PC-3 (cell line): ENCODE results near the gene BTBD18. TPM values are rescaled to one million over a fixed set of nuclear protein-coding genes. Genes with fewer than 3 reads are reported as not detected.

ENCODE experiments used
- ATAC-seq: fragments of 200-7000 bp; cut with Tn5 transposase; 2 replicates; pipeline ENCODE4 v1.9.1; 2020; ENCODE audit warnings: mild to moderate bottlenecking, moderate library complexity
- BruUV-seq: library from RNA; stranded (reverse); fragments of 400-500 nt; replicated peaks from 2 replicates; lab custom pipeline; 2021; lab: Mats Ljungman, UMichigan
- CTCF ChIA-PET: fragments of 300-600 bp; sonication (Branson Sonifier 250); formaldehyde crosslinking; loops from one replicate; lab custom pipeline; 2022; ENCODE audit warnings: antibody characterized with exemption; lab: Charles Lee
- POLR2A ChIA-PET: fragments of 300-600 bp; sonication (Branson Sonifier 250); formaldehyde crosslinking; loops from one replicate; lab custom pipeline; 2022; ENCODE audit warnings: antibody characterized with exemption; ENCODE audit not compliant: unreplicated experiment; lab: Charles Lee
- DNase-seq: peaks from one replicate; pipeline ENCODE4 v3.0.0-alpha.2; 2015
- H2AFZ ChIP-seq: fragments of 300-600 bp; sonication (generic); 2 replicates; pipeline ENCODE4 v1.6.0; 2016; ENCODE audit warnings: antibody characterized with exemption, low read length
- H3F3A ChIP-seq: fragments of 300-600 bp; sonication (generic); one replicate; pipeline ENCODE4 v1.6.0; 2017; ENCODE audit warnings: antibody characterized with exemption, low read length, control low read depth, mild to moderate bottlenecking; ENCODE audit not compliant: unreplicated experiment
- H3K27ac ChIP-seq: fragments of 300-600 bp; sonication (generic); 2 replicates; pipeline ENCODE4 v1.5.1; 2016; ENCODE audit warnings: mild to moderate bottlenecking, low read length
- H3K27me3 ChIP-seq: fragments of 300-600 bp; sonication (generic); 2 replicates; pipeline ENCODE4 v1.6.1; 2016; ENCODE audit warnings: low read length, mixed read lengths
- H3K36me3 ChIP-seq: fragments of 300-600 bp; sonication (generic); 2 replicates; pipeline ENCODE4 v1.6.1; 2016; ENCODE audit warnings: low read depth, mixed run types, low read length, mixed read lengths
- H3K4me1 ChIP-seq: fragments of 300-600 bp; sonication (generic); 2 replicates; pipeline ENCODE4 v1.5.1; 2016; ENCODE audit warnings: low read length; ENCODE audit not compliant: insufficient read depth
- H3K4me2 ChIP-seq: fragments of 300-600 bp; sonication (generic); 2 replicates; pipeline ENCODE4 v1.6.0; 2016; ENCODE audit warnings: low read length
- H3K4me3 ChIP-seq: fragments of 300-600 bp; sonication (generic); 2 replicates; pipeline ENCODE4 v1.5.1; 2016; ENCODE audit warnings: mild to moderate bottlenecking, low read length, mixed read lengths
- H3K79me2 ChIP-seq: fragments of 300-600 bp; sonication (generic); 2 replicates; pipeline ENCODE4 v1.6.1; 2017; ENCODE audit warnings: low read length, mixed read lengths
- H3K9ac ChIP-seq: fragments of 300-600 bp; sonication (generic); 2 replicates; pipeline ENCODE4 v1.6.0; 2016; ENCODE audit warnings: mild to moderate bottlenecking, low read length
- H3K9me2 ChIP-seq: fragments of 300-600 bp; sonication (generic); replicated peaks from 2 replicates; pipeline ENCODE4 v1.6.1; 2016; ENCODE audit warnings: mixed run types, low read length, mixed read lengths
- H3K9me3 ChIP-seq: fragments of 300-600 bp; sonication (generic); 2 replicates; pipeline ENCODE4 v1.6.1; 2016; ENCODE audit warnings: low read length, mixed read lengths
- H4K20me1 ChIP-seq: fragments of 300-600 bp; sonication (generic); 2 replicates; pipeline ENCODE4 v1.6.1; 2016; ENCODE audit warnings: low read length, mixed read lengths
- CTCF ChIP-seq: fragments of 300-600 bp; sonication (generic); conservative IDR thresholded peaks from 2 replicates; pipeline ENCODE4 v1.5.1; 2017; ENCODE audit warnings: antibody characterized with exemption, low read depth, mild to moderate bottlenecking, low read length
- EZH2 ChIP-seq: fragments of 300-600 bp; sonication (generic); IDR thresholded peaks from one replicate; pipeline ENCODE4 v1.6.1; 2017; ENCODE audit warnings: antibody characterized with exemption, mild to moderate bottlenecking, low read length; ENCODE audit not compliant: unreplicated experiment
- EZH2phosphoT487 ChIP-seq: fragments of 300-600 bp; sonication (generic); IDR thresholded peaks from 2 replicates; pipeline ENCODE4 v1.6.1; 2018; ENCODE audit warnings: mild to moderate bottlenecking, antibody characterized with exemption, low read length, borderline replicate concordance
- intact Hi-C: fragments of 100-400 bp; cut with micrococcal nuclease; formaldehyde crosslinking; loops from 2 replicates; pipeline ENCODE4 v1.9.0; 2023
- total RNA-seq: library from RNA; depleted of rRNA; stranded (reverse); fragments of >200 nt; gene quantifications from 2 replicates; pipeline ENCODE4 v1.2.3, GENCODE V29; 2014

The BTBD18 gene
- total RNA-seq, 1 experiment from 2014 or later = not detected

DNA sequence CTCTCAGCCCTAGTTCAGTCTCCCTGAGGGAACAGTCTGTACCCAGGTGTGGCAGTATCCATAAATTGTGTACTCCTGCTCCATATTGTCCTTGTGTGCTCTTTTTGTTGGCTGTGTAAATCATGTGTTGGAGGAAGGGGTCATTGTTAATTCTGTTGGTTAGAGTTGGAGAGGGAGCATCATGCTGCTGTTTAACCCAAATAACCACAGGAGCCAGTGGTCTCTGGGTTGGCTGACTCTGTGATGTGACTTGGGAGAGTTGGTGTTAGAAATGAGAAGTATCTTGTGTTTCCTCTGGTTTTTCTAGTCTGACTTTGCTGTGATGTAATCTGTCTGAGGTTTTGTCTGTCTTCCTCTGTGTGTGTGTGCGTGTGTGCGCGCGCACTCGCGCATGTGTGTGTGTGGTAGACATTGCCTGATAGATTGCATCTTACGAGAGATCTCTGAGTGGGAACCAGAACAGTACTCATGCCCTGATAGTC lies 40.5 kb upstream of the BTBD18 start:
- H3K27ac ChIP-seq = peak overlapping the region; percentile 95
- H3K9me2 ChIP-seq = no peaks in the 10 kb centered on the region
- CTCF ChIA-PET = no interaction called here
- DNase-seq = no peak
- peak; percentile 3 for ATAC-seq
- H3K4me2 ChIP-seq = peak overlapping the region; percentile 73
- peak overlapping the region; percentile 72 for H3K9ac ChIP-seq
- peaks cover 35% of the 10 kb centered on the region for H3K4me1 ChIP-seq
- H2AFZ ChIP-seq = no peak overlapping the region
- no TSS peak for BruUV-seq
- peaks cover 42% of the 10 kb centered on the region for H3K36me3 ChIP-seq
- no peak for TF ChIP-seq CTCF
- no peak for TF ChIP-seq EZH2
- no peak for TF ChIP-seq EZH2phosphoT487
- H3K27me3 ChIP-seq = no peaks in the 10 kb centered on the region
- peaks cover 12% of the 10 kb centered on the region for H3F3A ChIP-seq
- POLR2A ChIA-PET = interaction anchor here (0.6 to 1.0 kb wide), 2 partner anchors 13 to 31 kb away, joined by 4 read pairs; no protein-coding TSS in a partner anchor
- no peaks in the 10 kb centered on the region for H4K20me1 ChIP-seq
- H3K79me2 ChIP-seq = peaks cover 96% of the 10 kb centered on the region
- intact Hi-C loops = no loop called here
- H3K9me3 ChIP-seq = no peaks in the 10 kb centered on the region
- no peak overlapping the region for H3K4me3 ChIP-seq

DNA sequence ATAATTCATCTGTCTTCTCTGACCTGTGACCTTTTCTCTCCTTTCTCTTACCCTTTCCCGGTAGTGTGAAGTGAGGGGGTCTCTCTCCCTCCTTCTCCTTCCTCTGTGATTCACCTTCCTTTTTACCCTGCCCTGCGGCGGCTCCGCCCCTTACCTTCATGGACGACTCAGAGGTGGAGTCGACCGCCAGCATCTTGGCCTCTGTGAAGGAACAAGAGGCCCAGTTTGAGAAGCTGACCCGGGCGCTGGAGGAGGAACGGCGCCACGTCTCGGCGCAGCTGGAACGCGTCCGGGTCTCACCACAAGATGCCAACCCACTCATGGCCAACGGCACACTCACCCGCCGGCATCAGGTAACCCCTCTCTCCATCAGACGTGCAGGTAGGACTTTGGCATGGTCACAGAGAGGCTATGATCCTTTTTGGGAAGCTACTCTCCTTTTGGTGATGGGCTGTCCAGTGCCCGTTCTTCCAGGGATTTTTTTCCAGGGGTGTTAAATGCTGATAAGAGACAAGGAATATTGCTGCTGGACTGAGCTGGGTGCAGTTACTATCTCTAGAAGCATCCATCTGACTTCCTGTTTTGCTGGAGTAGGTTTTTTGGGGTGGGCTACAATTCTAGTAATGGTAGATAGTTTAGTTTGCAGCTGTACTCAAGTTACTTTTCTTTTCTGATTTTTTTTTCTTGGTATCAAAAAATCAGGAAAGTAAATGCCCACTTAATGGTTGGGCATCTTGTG lies 39.9 kb upstream of the BTBD18 start:
- CTCF ChIA-PET = no interaction called here
- peak overlapping the region; percentile 73 for H3K4me2 ChIP-seq
- TF ChIP-seq CTCF (no peak), EZH2phosphoT487 (no peak), EZH2 (no peak)
- H3K9me2 ChIP-seq = no peaks in the 10 kb centered on the region
- BruUV-seq = no TSS peak
- H3K9ac ChIP-seq = no peak overlapping the region
- H3K4me1 ChIP-seq = peaks cover 35% of the 10 kb centered on the region
- no peaks in the 10 kb centered on the region for H3K27me3 ChIP-seq
- no peak overlapping the region for H2AFZ ChIP-seq
- peaks cover 98% of the 10 kb centered on the region for H3K79me2 ChIP-seq
- peak overlapping the region; percentile 95 for H3K27ac ChIP-seq
- DNase-seq (no peak), ATAC-seq (no peak)
- H3K9me3 ChIP-seq = no peaks in the 10 kb centered on the region
- no peak overlapping the region for H3K4me3 ChIP-seq
- H3F3A ChIP-seq = peaks cover 12% of the 10 kb centered on the region
- peaks cover 39% of the 10 kb centered on the region for H3K36me3 ChIP-seq
- intact Hi-C loops = no loop called here
- POLR2A ChIA-PET = interaction anchor here (1.0 kb wide), 1 partner anchor 30 kb away, joined by 4 read pairs; no protein-coding TSS in a partner anchor
- no peaks in the 10 kb centered on the region for H4K20me1 ChIP-seq

DNA sequence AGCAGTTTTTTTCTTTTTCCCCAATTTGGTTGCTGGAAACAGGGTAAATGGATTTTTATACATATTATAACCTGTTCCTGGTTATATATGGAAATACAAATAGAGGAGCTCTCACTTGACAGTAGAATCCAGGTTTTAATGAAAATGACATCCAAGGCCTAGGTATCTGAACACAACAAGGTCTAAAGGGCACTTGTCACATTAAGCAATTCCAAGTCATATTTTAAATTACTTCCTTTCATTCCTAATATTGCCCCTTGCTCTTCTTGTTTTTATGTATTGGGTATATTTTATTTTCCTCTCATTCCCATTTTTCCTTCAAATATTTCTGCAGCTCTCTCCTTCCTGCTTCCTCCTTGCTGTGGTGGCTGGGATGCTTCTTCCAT lies 37.1 kb upstream of the BTBD18 start:
- CTCF ChIA-PET = interaction anchor here (1.5 kb wide), 1 partner anchor 12 kb away, joined by 3 read pairs; no protein-coding TSS in a partner anchor
- TF ChIP-seq EZH2phosphoT487 = no peak
- no peak for TF ChIP-seq EZH2
- TF ChIP-seq CTCF = no peak
- no peak overlapping the region for H3K4me3 ChIP-seq

More for the DNA sequence above, 37.1 kb upstream of the BTBD18 start:
- peaks cover 31% of the 10 kb centered on the region for H3K4me1 ChIP-seq
- ATAC-seq (no peak), DNase-seq (no peak)
- H3K27me3 ChIP-seq = no peaks in the 10 kb centered on the region
- no peak overlapping the region for H3K4me2 ChIP-seq
- H3K9me2 ChIP-seq = no peaks in the 10 kb centered on the region
- H2AFZ ChIP-seq = no peak overlapping the region
- no peak overlapping the region for H3K9ac ChIP-seq
- H3K79me2 ChIP-seq = peaks cover 100% of the 10 kb centered on the region
- no TSS peak for BruUV-seq
- no peaks in the 10 kb centered on the region for H3K9me3 ChIP-seq
- H3K36me3 ChIP-seq = peaks cover 17% of the 10 kb centered on the region
- H3K27ac ChIP-seq = no peak overlapping the region
- intact Hi-C loops = no loop called here
- POLR2A ChIA-PET = interaction anchor here (0.6 kb wide), 1 partner anchor 11 kb away, joined by 19 read pairs; no protein-coding TSS in a partner anchor
- no peaks in the 10 kb centered on the region for H4K20me1 ChIP-seq
- H3F3A ChIP-seq = peaks cover 12% of the 10 kb centered on the region
